PC-9 (cell line): ENCODE data around the gene CAMTA1. TPM values are rescaled to one million over a fixed set of nuclear protein-coding genes. Genes with fewer than 3 reads are reported as not detected.

Source experiments
- BruUV-seq: library from RNA; stranded (reverse); fragments of 400-500 nt; replicated peaks from 2 replicates; lab custom pipeline; 2021; lab: Mats Ljungman, UMichigan
- CTCF ChIA-PET: fragments of 300-600 bp; sonication (Branson Sonifier 250); formaldehyde crosslinking; loops from one replicate; lab custom pipeline; 2022; ENCODE audit warnings: antibody characterized with exemption; lab: Charles Lee
- POLR2A ChIA-PET: fragments of 300-600 bp; sonication (Branson Sonifier 250); formaldehyde crosslinking; loops from one replicate; lab custom pipeline; 2022; ENCODE audit warnings: antibody characterized with exemption; ENCODE audit not compliant: unreplicated experiment; lab: Charles Lee
- DNase-seq, 2 experiments: peaks; one replicate each; pipeline versions ENCODE4 v3.0.0 to v3.0.0-alpha.2; 2015 to 2022; ENCODE audit warnings: mixed read lengths in 1 of 2
- H2AFZ ChIP-seq: fragments of 200-600 bp; sonication (generic); 2 replicates; pipeline ENCODE4 v1.8.1; 2017; ENCODE audit warnings: antibody characterized with exemption
- H3F3A ChIP-seq: fragments of 200-600 bp; sonication (generic); 2 replicates; pipeline ENCODE4 v1.8.1; 2017; ENCODE audit warnings: antibody characterized with exemption, mild to moderate bottlenecking, low read depth; ENCODE audit not compliant: insufficient read depth
- H3K27ac ChIP-seq: fragments of 200-600 bp; sonication (generic); 2 replicates; pipeline ENCODE4 v1.6.1; 2016; ENCODE audit warnings: mixed run types
- H3K27me3 ChIP-seq: fragments of 200-600 bp; sonication (generic); 2 replicates; pipeline ENCODE4 v1.6.1; 2016; ENCODE audit warnings: low read depth, mixed run types; ENCODE audit not compliant: insufficient read depth
- H3K36me3 ChIP-seq: fragments of 200-600 bp; sonication (generic); 2 replicates; pipeline ENCODE4 v1.6.1; 2016; ENCODE audit warnings: low read depth, mixed run types
- H3K4me1 ChIP-seq: fragments of 200-600 bp; sonication (generic); replicated peaks from 2 replicates; pipeline ENCODE4 v1.6.1; 2016; ENCODE audit warnings: mixed run types; ENCODE audit not compliant: insufficient read depth
- H3K4me2 ChIP-seq: fragments of 200-600 bp; sonication (generic); 2 replicates; pipeline ENCODE4 v1.6.1; 2017; ENCODE audit warnings: mixed run types
- H3K4me3 ChIP-seq: fragments of 200-600 bp; sonication (generic); 2 replicates; pipeline ENCODE4 v1.6.1; 2016; ENCODE audit warnings: mixed run types
- H3K79me2 ChIP-seq: fragments of 200-600 bp; sonication (generic); 2 replicates; pipeline ENCODE4 v1.6.1; 2017; ENCODE audit warnings: low read depth, mixed run types
- H3K9me2 ChIP-seq: fragments of 200-600 bp; sonication (generic); 2 replicates; pipeline ENCODE4 v1.8.1; 2017; ENCODE audit warnings: mild to moderate bottlenecking; ENCODE audit not compliant: insufficient read depth
- H3K9me3 ChIP-seq: fragments of 200-600 bp; sonication (generic); 2 replicates; pipeline ENCODE4 v1.8.1; 2016; ENCODE audit warnings: low read depth; ENCODE audit not compliant: insufficient read depth
- H4K20me1 ChIP-seq: fragments of 200-600 bp; sonication (generic); 2 replicates; pipeline ENCODE4 v1.8.1; 2017; ENCODE audit not compliant: insufficient read depth
- CTCF ChIP-seq: fragments of 200-600 bp; sonication (generic); conservative IDR thresholded peaks from 2 replicates; pipeline ENCODE4 v1.6.1; 2017; ENCODE audit warnings: mixed run types, antibody characterized with exemption, mild to moderate bottlenecking, moderate library complexity
- EZH2 ChIP-seq: fragments of 200-600 bp; sonication (generic); IDR thresholded peaks from 2 replicates; pipeline ENCODE4 v1.8.0; 2017; ENCODE audit warnings: antibody characterized with exemption, low read depth
- intact Hi-C: fragments of 100-400 bp; cut with micrococcal nuclease; formaldehyde crosslinking; loops from one replicate; pipeline ENCODE4 v1.10.0; 2022; ENCODE audit not compliant: unreplicated experiment
- total RNA-seq: library from RNA; stranded (reverse); gene quantifications from 2 replicates; pipeline ENCODE4 v1.2.3, GENCODE V29; 2021

CAMTA1 gene
- total RNA-seq, 1 experiment from 2014 or later = 72.3 TPM

DNA sequence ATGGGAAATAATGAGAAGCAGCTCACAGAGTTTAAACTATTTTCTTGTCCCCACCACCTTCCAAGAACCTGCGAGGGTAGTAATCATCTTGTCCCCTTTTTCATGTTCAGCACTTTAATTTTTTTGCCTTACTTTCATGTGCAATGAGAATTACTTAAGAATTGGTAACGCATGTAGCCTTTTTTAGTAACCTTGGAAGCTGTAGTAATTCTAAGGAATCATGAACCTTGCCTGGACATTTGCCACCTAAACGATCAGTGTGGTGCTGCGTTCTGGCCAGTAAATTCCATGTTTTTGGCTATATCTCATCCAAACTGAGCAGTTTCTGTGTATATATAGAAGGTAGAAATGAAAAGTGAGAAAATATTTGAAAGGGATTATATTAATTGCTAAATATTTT lies 981.9 kb downstream of the CAMTA1 start:
- H3K4me3 ChIP-seq = no peak overlapping the region
- H3K4me2 ChIP-seq = no peak overlapping the region
- no peaks in the 10 kb centered on the region for H4K20me1 ChIP-seq
- H3K9me3 ChIP-seq = no peaks in the 10 kb centered on the region
- H3K79me2 ChIP-seq = peaks cover 8% of the 10 kb centered on the region
- H3K9me2 ChIP-seq = no peaks in the 10 kb centered on the region
- intact Hi-C loops = no loop called here
- no TSS peak for BruUV-seq
- peaks cover 7% of the 10 kb centered on the region; the same call in 1 of the 2 replicates for H3K4me1 ChIP-seq
- DNase-seq = no peak
- no peak overlapping the region for H2AFZ ChIP-seq
- CTCF ChIA-PET = no interaction called here
- H3K27me3 ChIP-seq = no peaks in the 10 kb centered on the region; the same call in 1 of the 2 replicates
- no peaks in the 10 kb centered on the region for H3K36me3 ChIP-seq
- TF ChIP-seq EZH2 (no peak), CTCF (no peak)
- no peaks in the 10 kb centered on the region for H3F3A ChIP-seq
- POLR2A ChIA-PET = no interaction called here
- no peak overlapping the region for H3K27ac ChIP-seq

- no TSS peak for BruUV-seq
- POLR2A ChIA-PET = no interaction called here
- H2AFZ ChIP-seq = no peak overlapping the region
- H3K4me3 ChIP-seq = no peak overlapping the region
- no peak for DNase-seq
- no peaks in the 10 kb centered on the region for H3K9me3 ChIP-seq
- H3K36me3 ChIP-seq = no peaks in the 10 kb centered on the region
- peaks cover 12% of the 10 kb centered on the region; the same call in 1 of the 2 replicates for H3K4me1 ChIP-seq
- no peak overlapping the region for H3K27ac ChIP-seq
- no peaks in the 10 kb centered on the region for H4K20me1 ChIP-seq
- H3F3A ChIP-seq = no peaks in the 10 kb centered on the region
- H3K9me2 ChIP-seq = no peaks in the 10 kb centered on the region
- intact Hi-C loops = no loop called here
- H3K27me3 ChIP-seq = no peaks in the 10 kb centered on the region; the same call in 1 of the 2 replicates
- no peak for TF ChIP-seq CTCF
- TF ChIP-seq EZH2 = no peak
- peaks cover 20% of the 10 kb centered on the region for H3K79me2 ChIP-seq
- no peak overlapping the region for H3K4me2 ChIP-seq
- CTCF ChIA-PET = no interaction called here
These were observed 983.3 kb downstream of the CAMTA1 start for GRCh38 chr1:7768583-7768982.

DNA sequence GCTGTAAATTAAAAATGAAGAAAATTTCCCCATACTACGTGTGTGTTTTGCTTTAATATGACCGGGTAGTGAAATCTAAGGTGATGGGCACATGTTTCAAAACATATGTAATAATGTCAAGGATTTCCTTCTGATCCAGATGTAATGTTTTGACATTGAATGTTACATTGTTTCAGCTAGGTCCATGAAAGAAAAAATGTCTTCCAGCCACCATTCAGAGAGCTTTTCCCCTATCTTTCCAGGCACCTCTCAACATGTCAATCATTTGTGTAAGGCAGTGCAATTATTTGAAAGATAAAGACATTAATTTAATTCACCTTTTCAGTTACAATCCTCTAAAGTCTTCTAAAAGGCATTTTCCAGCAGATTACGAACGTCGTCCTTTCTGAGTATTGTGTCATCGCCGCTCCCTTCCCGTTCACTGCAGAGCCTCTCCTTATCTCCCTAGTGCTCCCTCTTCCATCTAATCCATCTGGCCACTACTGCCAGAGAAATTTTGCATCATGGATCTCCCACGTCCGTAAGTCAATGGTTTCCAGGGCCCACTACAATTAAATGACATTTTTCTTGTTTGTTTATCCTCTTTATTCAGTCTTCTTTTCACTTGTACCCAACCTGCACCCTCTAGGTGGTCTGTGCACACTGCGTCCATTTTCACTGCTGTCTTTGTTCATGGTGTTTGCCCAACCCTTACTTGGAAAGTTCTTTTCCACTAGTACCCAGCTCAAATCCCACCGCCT lies 984.6 kb downstream of the CAMTA1 start:
- H3K9me3 ChIP-seq = no peaks in the 10 kb centered on the region
- no peak overlapping the region for H3K4me3 ChIP-seq
- H3K27me3 ChIP-seq = no peaks in the 10 kb centered on the region
- POLR2A ChIA-PET = no interaction called here
- BruUV-seq = no TSS peak
- H3K4me2 ChIP-seq = peak overlapping the region; percentile 97; the same call in 1 of the 2 replicates
- CTCF ChIA-PET = no interaction called here
- no peaks in the 10 kb centered on the region for H3F3A ChIP-seq
- H3K27ac ChIP-seq = no peak overlapping the region
- H2AFZ ChIP-seq = no peak overlapping the region
- DNase-seq = no peak
- H3K4me1 ChIP-seq = peaks cover 12% of the 10 kb centered on the region; the same call in 1 of the 2 replicates
- no peaks in the 10 kb centered on the region for H3K9me2 ChIP-seq
- H3K36me3 ChIP-seq = no peaks in the 10 kb centered on the region
- H3K79me2 ChIP-seq = peaks cover 20% of the 10 kb centered on the region
- TF ChIP-seq CTCF (no peak), EZH2 (no peak)
- intact Hi-C loops = no loop called here
- no peaks in the 10 kb centered on the region for H4K20me1 ChIP-seq
